ENCODE data around the gene PPP1R3G.

DNA sequence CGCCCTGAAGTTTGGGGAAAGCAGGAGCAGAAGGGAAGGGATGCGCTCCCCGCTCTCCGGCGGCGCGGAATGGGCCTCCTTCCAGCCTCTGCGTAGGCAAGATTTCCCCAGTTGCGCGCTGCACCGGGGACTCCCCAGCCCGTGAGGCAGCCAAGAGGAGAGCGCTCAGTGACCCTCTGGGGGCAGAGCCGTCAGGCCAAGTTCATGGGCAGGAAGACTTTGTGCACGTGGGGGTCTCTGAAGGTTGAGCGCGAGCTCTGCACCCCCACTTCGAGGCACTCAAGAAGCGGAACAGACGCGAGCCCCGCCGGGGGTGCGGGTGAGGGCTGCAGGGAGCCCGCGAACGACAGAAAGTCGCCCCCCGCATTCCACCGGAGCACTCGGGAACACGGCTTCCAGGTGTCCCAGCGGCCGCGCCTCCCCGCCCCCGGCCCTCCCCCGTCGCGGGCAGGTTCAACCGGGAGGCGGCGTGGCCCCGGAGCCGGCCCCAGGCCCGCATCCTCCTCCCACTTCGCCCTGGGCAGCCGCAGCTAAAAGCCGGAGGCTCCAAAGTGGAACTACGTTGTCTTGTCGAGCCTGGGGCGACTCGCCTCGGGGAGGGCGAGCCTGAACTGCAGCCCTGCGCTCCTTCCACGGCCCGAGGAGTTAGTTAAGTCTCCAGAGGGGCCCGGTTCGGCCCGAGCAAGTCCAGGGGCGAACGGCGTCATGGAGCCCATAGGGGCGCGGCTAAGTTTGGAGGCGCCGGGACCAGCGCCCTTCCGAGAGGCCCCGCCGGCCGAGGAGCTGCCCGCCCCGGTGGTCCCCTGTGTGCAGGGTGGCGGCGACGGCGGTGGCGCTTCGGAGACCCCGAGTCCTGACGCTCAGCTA lies at the start of gene PPP1R3G:
- TF ChIP-seq RAD21 (conservative IDR thresholded peaks at IDR 0.05 in 1 of 2, IDR thresholded peaks at IDR 0.05 in 1 of 2) (no peak), RARB (CRISPR knock-in tag; IDR thresholded peaks at IDR 0.05) (no peak)
- TF ChIP-seq, protein P1, sequence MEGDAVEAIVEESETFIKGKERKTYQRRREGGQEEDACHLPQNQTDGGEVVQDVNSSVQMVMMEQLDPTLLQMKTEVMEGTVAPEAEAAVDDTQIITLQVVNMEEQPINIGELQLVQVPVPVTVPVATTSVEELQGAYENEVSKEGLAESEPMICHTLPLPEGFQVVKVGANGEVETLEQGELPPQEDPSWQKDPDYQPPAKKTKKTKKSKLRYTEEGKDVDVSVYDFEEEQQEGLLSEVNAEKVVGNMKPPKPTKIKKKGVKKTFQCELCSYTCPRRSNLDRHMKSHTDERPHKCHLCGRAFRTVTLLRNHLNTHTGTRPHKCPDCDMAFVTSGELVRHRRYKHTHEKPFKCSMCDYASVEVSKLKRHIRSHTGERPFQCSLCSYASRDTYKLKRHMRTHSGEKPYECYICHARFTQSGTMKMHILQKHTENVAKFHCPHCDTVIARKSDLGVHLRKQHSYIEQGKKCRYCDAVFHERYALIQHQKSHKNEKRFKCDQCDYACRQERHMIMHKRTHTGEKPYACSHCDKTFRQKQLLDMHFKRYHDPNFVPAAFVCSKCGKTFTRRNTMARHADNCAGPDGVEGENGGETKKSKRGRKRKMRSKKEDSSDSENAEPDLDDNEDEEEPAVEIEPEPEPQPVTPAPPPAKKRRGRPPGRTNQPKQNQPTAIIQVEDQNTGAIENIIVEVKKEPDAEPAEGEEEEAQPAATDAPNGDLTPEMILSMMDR (IDR thresholded peaks at IDR 0.05) = no peak
